Hepatic stellate cell (primary cell): ENCODE measurements around the gene VIPR2.
"Not testable (repeated sequence)": the region's sequence is repeated elsewhere in the genome, so short reads cannot be mapped to it uniquely, and the experiment has no call there.

Experiments used
- DNase-seq: peaks from one replicate; pipeline ENCODE4 v3.0.0; 2011; ENCODE audit warnings: low spot score

The VIPR2 gene

DNA sequence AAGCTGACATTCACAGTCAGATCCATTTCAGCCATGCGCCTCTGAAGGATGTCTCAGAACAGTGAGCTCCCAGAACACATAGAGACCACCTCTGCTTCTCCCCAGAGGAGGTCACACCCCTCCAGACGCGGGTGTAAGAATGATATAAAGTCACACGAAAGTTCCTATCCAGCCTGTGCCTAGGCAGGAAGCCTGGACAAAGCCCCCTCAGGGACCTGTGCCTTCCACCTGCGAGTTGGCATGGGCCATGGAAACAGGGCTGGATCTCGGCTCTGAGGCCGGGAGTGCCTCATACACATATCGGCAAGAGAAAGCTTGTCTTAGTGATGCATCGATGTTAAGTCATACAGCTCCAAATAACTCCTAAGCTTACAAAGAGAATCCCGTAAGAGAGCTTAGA, 5.0 kb downstream of the VIPR2 start:
- DNase-seq = no peak

- no peak for DNase-seq
These were observed 5.5 kb downstream of the VIPR2 start for GRCh38 chr7:159139202-159139601.

- no peak for DNase-seq
These were observed 6.2 kb downstream of the VIPR2 start for GRCh38 chr7:159138508-159138907.

DNA sequence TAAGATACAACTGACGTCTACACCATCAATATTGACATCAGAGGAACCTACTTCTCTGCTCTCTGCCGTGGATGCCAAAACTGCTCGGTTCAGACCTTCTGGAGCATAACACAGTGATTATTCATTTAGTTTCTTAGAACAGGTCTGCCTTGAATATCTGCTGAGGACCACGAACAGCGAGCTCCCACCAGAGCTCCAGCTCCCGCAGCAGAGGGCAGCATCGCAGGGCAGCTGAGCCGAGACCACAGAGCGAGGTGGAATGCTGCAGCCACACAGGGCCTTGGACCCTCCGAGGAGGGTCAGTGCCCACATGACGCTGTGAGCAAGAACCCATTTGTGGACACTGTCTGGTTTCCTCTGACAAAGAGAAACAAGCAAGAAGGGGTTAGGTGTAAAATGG, 6.8 kb downstream of the VIPR2 start:
- no peak for DNase-seq

DNA sequence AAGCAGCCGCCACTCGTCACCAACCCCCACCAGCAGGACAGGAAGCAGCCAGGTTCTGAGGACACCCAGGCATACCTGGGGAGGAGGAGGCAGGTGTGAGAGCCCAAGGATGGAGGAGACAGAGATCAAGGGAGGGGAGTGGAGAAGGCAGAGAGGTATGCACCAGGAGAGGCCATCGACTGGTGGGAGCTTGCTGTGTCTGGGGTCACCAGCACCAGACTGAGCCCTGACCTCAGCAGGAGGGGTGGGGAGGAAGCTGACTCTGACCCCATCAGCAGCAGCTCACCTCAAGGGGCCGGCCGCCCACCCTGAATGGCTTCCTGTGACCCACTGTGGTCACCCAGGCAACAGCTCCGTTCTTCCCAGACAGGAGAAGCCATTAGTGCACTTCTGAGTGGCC, 7.8 kb downstream of the VIPR2 start:
- DNase-seq = no peak

GRCh38 chr7:159136442-159136841, 8.2 kb downstream of the VIPR2 start:
- no peak for DNase-seq

GRCh38 chr7:159136013-159136412, 8.7 kb downstream of the VIPR2 start:
- no peak for DNase-seq

- not testable (repeated sequence) for DNase-seq
These were observed 11.8 kb downstream of the VIPR2 start for GRCh38 chr7:159132670-159133443.

DNA sequence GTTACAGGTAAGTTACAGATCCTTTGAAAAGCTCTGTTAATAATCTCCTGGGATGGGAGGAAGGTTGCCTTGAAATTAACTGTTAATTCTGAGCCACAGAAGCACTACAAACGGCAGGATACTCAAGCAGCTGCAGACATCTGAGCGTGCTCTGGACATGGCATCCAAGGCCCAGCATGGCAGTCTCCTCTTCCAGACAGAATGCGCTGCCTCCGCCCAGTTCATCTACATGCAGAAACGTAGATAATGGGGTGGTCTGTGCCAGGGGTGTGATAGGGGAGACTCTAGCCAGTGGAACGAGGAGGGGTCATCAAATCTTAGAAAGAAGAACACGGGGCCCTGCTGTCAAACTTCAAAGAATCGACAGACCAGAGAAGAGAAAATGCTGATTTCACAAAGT, 13.8 kb downstream of the VIPR2 start:
- no peak for DNase-seq

GRCh38 chr7:159130199-159130775, 14.4 kb downstream of the VIPR2 start:
- DNase-seq = no peak

DNA sequence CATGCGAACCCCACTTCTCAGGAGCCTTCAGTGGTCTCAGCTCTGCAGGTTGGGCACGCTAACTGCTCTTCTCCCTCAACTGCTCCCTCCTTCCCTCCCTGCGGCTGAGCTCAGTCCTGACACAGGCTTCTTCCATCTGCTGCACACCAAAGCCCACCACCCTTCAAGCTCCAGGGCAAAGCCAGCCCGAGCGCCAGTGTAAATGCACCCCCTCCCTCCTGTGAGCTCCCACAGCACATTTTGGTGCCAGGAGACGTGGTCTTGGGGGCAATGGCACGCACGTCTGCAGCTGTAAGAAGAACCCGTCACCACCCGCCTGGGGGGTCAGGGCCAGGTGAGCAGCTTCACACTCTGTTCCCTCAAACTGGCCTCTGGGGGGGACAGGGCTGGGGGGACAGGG, 15.9 kb downstream of the VIPR2 start:
- no peak for DNase-seq

- no peak for DNase-seq
These were observed 16.7 kb downstream of the VIPR2 start for GRCh38 chr7:159127691-159128642.

GRCh38 chr7:159126311-159127260, 18.1 kb downstream of the VIPR2 start:
- no peak for DNase-seq

DNA sequence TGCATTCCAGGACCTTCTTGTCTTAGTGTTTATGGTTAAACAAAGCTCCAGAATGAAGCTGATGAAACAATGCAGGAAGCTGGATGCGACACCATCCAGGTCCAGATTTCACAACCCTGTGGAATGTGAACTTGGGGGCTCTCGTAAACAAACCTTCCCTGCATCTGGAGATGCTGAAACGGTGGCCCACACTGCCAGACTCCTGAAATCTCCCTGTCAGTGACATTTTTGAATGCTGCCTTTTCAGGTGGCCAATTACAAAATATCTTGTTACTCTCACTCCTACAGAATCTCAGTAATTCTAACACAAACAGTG, 18.8 kb downstream of the VIPR2 start:
- no peak for DNase-seq

DNA sequence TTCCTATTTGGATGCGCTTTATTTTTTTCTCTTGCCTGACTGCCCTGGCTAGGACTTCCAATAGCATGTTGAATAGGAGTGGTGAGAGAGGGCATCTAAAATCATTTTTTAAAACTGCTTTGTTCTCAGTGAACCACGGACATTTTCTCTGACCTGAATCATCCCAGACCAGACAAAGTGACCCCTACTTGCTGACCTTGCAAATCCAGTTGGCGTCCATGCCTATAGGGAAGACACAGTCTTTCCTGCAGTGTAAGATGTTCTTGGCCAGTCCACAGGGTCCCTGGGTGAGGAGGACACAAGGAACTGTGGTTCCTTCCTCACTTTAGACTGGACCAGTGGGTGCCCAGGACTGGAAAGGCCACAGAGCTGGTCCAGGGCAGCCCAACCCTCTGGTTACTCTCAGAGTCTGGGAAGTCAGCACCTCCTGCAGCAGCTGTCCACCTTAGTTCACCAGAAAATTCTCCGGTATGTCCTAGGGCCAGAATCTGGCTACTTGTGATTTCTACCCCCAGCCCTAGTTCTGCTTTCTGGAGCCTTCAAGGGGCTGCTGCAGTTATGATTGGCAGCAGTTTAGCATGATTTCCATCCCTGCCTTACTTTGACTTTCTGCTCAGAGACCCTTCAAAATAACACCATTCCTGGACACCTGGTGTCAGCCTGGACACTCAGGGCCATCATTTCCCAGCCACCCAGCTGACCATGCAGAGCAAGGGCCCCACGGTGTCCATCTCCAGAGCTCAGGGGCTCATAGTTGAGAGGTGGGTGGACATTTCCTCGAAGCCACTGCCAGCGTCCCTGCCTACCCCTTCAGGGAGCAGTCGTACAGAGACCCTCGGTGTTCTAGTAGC, 19.3 kb downstream of the VIPR2 start:
- DNase-seq = no peak

GRCh38 chr7:159123793-159124192, 20.9 kb downstream of the VIPR2 start:
- not testable (repeated sequence) for DNase-seq

DNA sequence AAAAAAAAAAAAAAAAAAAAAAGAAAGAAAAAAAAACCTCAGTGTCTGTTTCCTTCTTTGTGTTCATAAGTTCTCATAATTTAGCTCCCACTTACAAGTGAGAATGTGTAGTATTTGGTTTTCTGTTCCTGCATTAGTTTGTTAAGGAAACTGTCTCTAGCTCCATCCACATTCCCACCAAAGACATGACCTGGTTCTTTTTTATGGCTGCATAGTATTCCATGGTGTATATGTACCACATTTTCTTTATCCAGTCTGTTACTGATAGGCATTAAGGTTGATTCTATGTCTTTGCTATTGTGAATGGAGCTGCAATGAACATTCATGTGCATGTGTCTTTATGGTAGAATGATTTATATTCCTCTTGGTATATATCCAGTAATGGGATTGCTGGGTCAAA, 21.4 kb downstream of the VIPR2 start:
- DNase-seq = not testable (repeated sequence)

GRCh38 chr7:159122276-159122675, 22.4 kb downstream of the VIPR2 start:
- no peak for DNase-seq

- no peak for DNase-seq
These were observed 23.2 kb downstream of the VIPR2 start for GRCh38 chr7:159121476-159121875.

GRCh38 chr7:159121068-159121467, 23.6 kb downstream of the VIPR2 start:
- DNase-seq = no peak

GRCh38 chr7:159120540-159120919, 24.1 kb downstream of the VIPR2 start:
- DNase-seq = no peak
